Stromal cell of bone marrow (primary cell): Measurements from ENCODE around the gene NOVA2.

ENCODE experiments used
- DNase-seq: peaks from one replicate; pipeline ENCODE4 v3.0.0-alpha.2; 2012; ENCODE audit warnings: low read depth

The NOVA2 gene, protein sequence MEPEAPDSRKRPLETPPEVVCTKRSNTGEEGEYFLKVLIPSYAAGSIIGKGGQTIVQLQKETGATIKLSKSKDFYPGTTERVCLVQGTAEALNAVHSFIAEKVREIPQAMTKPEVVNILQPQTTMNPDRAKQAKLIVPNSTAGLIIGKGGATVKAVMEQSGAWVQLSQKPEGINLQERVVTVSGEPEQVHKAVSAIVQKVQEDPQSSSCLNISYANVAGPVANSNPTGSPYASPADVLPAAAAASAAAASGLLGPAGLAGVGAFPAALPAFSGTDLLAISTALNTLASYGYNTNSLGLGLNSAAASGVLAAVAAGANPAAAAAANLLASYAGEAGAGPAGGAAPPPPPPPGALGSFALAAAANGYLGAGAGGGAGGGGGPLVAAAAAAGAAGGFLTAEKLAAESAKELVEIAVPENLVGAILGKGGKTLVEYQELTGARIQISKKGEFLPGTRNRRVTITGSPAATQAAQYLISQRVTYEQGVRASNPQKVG

DNA sequence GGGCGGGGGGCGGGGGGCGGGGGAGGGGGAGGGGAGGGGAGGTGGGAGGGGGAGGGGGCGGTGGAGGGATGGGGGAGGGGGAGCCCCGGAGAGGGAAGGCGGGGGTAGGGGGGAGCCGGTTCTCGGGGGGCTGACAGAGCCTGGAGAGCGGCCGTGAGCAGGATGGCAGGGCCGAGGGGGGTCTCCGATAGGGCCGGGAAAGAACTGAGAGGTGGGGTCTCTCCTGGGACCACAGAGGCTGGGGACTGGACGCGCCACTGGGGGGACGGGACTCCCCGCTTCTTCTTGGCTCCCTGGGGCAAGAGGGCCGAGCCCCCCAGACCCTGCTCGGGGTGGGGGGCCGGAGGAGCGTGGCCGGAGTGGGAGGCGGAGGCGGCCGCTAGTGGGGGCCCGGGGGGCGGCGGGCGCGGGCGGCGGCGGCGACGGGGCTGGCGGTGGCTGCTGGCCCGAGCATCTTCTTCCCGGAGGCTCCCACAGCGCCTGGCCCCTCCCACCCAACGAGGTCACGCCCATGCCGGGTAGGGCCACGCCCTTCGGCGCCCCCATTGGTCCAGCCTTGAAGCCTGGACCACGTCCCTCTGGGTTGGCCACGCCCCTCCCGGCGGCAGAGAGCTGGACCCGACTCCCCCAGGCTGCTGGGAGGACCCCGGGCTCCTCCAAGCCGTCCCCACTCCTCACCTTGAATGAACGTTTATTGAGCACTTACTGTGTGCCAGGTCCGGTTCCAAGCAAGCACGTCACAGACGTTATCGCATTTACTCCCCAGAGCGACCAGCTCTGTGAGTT is at the start of gene NOVA2:
TSS of gene NOVA2 (minus strand) at position 313 of the 786 bp plus-strand sequence. CDS start 514 bp downstream, outside the sequence.
- no peak for DNase-seq

DNA sequence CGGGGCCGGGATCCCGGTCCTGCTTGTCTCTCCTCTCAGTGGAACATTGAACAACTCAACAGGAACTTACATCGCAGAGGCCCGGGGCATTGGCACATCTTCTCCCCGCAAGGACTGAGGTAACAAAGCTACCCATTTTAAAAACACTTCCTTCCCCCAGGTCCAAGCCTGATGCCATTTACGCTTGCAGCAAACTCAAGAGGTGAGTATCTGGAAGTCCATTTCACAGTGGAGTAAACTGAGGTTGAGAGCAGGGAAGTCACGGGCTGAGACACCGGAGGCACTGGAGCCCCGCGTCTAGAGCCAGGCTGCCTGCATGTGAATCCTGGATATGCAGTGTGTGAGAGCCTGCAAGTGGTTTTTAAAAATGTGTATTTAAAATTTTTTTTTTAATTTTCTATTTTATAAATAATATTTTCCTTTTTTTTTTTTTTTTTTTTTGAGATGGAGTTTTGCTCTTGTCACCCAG is 49.7 kb upstream of the NOVA2 start:
- no peak for DNase-seq

GRCh38 chr19:46022431-46023310 is 49.0 kb upstream of the NOVA2 start, which contains the start of gene PGLYRP1:
PGLYRP1 (minus strand) TSS chr19:46023053; CDS start chr19:46023021, 32 bp downstream.
- no peak for DNase-seq

- DNase-seq: no peak
Observed at GRCh38 chr19:46022061-46022430, 48.4 kb upstream of the NOVA2 start.

GRCh38 chr19:46021531-46022041 is 47.9 kb upstream of the NOVA2 start:
- DNase-seq: no peak

DNA sequence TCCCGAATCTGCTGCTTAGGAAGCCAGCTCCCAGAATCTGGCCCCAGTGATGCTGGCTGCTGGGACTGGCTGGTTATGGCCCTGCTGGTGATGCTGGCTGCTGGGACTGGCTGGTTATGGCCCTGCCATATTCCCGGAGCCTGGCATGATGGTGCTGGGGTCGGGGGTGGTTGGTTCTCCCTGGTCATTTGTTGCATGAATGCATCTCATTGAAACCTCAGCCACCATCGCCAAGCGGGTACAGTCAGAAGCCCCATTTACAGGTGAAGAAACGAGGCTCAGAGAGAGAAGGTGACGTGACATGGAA is 47.1 kb upstream of the NOVA2 start:
- DNase-seq: no peak

GRCh38 chr19:46019270-46019669 is 45.6 kb upstream of the NOVA2 start:
- DNase-seq: no peak

GRCh38 chr19:46018729-46019251 is 45.1 kb upstream of the NOVA2 start:
- no peak for DNase-seq

GRCh38 chr19:46017874-46018675 is 44.4 kb upstream of the NOVA2 start:
- DNase-seq: no peak

DNA sequence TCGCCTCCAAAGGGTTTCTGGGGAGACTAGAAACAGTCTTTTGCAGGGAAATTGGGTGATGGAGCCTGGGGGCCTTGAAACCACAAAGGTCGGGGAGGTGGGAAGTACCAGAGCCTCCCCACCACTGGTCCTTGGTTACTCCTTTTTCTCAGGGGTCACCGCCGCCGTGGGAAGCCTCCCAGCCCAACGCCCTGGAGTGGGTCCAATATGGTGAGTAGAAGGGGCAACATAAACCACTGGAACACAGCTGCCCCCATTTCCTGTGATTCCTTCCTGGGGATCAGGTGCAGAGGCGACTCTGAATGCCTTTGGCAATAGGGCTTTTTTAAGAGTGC is 43.4 kb upstream of the NOVA2 start:
- no peak for DNase-seq

DNA sequence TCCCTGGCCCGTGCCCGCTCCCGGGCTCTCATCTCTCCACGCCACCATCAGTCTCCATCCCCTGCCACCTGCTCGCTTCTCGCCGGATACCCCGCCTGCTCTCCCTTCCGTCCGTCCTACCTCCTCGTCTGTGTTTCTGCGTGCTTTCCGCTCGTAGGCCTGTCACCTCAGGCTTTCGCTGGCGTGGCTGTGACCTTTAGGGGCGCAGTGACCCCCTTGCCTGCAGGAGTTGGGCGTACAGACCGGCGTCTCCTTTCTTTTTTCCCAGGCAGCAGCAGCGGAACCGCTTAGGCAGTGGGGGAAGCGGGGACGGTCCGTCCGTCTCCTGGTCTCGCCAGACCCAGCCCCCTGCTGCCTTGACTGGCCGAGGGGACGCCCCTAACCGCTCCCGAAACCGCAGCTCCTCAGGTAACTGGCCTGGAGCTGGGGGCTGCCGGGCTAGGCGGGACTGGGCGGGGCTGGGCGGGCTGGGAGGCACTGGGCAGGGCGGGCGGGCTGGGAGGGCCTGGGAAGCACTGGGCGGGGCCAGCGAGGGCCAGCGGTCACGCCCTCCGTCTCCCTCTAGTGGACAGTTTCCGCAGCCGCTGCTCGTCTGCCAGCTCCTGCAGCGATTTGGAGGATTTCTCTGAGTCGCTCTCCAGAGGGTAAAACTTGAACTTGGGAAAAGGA is 42.9 kb upstream of the NOVA2 start:
- peak; percentile 53 for DNase-seq

GRCh38 chr19:46015687-46016425 is 42.2 kb upstream of the NOVA2 start:
- no peak for DNase-seq

- no peak for DNase-seq
Observed at GRCh38 chr19:46014941-46015686, 41.4 kb upstream of the NOVA2 start.

GRCh38 chr19:46014534-46014933 is 40.9 kb upstream of the NOVA2 start:
- no peak for DNase-seq

- no peak for DNase-seq
Observed at GRCh38 chr19:46009530-46010510, 36.2 kb upstream of the NOVA2 start.

DNA sequence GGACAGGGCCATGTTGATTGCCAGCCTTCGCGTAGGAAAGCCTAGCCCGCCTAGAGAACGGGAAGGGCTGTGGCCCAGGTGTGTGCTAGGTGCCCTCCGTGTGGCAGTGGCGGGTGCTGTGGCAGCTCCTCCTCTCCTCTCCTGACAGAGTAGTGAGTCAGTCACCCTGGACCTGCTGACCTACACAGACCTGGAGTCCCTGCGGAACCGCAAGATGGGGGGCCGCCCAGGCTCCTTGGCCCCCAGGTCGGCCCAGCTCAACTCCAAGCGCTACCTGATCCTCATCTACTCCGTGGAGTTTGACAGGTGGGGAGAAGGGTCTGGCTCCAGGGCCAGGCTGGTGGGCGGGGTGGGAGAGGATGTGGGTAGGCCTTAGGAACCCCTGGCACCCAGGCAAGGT is 32.7 kb upstream of the NOVA2 start:
- no peak for DNase-seq

GRCh38 chr19:46002678-46003275 is 29.1 kb upstream of the NOVA2 start:
- no peak for DNase-seq
